ENCODE measurements around the gene CCDC74B. TPM values are rescaled to one million over a fixed set of nuclear protein-coding genes. Genes with fewer than 3 reads are reported as not detected.

The CCDC74B gene
- 5.8 to 7.4 TPM (median 6.1 TPM) in 5 replicates for total RNA-seq (2022; extraction: Qiagen RNA extraction; ENCODE audit: low read depth)

DNA sequence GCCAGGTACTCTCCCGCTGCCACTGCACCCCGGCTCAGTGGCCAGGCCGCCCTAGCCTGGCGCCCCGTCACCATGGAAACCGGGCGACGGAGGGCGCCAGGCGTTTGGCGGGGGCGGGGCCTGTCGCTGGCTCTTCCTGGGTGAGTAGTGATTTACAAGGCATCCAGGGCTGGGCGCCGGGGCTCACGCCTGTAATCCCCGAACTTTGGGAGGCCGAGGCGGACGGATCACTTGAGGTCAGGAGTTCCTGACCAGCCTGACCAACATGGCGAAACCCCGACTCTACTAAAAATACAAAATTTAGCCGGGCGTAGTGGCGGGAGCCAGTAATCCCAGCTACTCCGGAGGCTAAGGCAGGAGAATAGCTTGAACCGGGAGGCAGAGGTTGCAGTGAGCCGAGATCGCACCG is at the start of gene CCDC74B:
Gene CCDC74B, minus strand, starts transcription at position 107 of the 409 bp plus-strand sequence. CDS start 116 bp downstream, outside the sequence.

DNA sequence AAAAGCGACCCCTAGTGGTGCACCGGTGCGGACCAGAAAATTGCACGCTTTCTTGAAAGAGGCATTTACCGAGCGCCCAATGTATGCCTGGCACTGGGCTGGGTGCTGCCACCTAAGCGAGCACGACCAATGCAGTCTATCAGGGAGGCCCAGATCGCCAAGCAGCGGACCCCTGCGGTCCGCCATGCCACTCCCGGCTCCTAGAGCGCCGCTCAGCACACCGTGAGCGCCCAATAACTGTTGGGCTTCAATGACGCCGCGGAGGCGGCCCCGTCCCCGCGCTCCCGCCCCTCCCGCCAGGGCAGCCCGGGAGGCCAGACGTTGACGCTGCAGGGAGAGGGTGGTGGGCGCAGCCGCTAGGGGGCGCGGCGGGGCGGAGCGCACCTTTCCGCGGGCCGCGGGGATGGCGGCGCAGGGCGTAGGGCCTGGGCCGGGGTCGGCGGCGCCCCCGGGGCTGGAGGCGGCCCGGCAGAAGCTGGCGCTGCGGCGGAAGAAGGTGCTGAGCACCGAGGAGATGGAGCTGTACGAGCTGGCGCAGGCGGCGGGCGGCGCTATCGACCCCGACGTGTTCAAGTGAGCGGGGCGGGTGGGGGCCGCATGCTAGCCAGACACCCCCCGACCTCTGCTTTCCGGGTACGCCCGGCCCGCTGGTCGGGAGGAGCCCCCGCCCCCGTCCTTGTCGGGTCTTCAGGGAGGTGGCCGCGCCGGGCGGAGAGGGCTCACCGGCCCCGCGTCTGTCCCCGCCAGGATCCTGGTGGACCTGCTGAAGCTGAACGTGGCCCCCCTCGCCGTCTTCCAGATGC is 37.2 kb upstream of the CCDC74B start, which contains the start of gene MZT2B:
Gene MZT2B, plus strand, starts transcription at position 383 of the 803 bp plus-strand sequence. Its CDS starts 21 bp downstream, at position 404.

DNA sequence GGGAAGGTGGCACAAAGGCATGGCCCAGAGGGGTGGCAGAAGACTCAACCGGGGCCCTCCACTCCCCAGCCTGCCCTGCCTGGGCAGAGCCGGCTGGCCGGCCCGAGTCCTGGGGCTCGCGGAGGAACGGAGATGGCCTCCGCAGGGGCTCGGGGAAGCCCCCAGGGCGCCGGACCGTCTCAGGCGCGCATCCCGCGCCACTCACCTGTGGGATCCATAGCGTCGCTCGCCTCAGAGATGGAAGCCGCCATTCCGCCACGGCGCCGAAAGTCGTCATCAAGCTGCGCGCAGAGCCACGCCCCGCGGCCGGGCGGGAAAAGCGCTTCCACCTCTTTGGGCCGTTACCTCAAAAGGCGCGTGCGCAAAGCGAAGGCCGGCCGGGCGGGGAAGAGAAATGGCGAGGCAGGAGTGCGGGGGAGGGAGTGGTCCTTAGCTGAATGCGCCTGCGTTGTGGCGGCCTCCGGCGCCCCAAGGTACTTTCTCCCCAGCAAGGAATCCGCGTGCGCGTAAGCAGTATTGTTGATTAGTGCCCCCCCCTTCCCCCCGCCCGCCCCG is 36.5 kb upstream of the CCDC74B start, which contains the start of gene SMPD4:
Gene SMPD4, minus strand, starts transcription at position 278 of the 555 bp plus-strand sequence. CDS start 5,010 bp downstream, outside the sequence.

GRCh38 chr2:130129120-130129829 is 15.6 kb downstream of the CCDC74B start, which contains the start of gene POTEF:
Gene POTEF, minus strand, starts transcription at chr2:130129222. Its CDS starts 8,707 bp downstream, at chr2:130120515.

Other genes starting within 250 kb of the CCDC74B start
- not detected in 5 replicates for gene RAB6C, start 165.4 kb downstream of the CCDC74B start, total RNA-seq (2022; extraction: Qiagen RNA extraction; ENCODE audit: low read depth)
- gene POTEF, start 15.9 kb downstream of the CCDC74B start, total RNA-seq (2022; extraction: Qiagen RNA extraction; ENCODE audit: low read depth), result not detected in 5 replicates
- 60.5 to 76.6 TPM (median 73.6 TPM) in 5 replicates for gene SMPD4, start 36.5 kb upstream of the CCDC74B start, total RNA-seq (2022; extraction: Qiagen RNA extraction; ENCODE audit: low read depth)
- 295 to 433 TPM (median 412 TPM) in 5 replicates for gene MZT2B, start 37.1 kb upstream of the CCDC74B start, total RNA-seq (2022; extraction: Qiagen RNA extraction; ENCODE audit: low read depth)
- 0.29 to 0.83 TPM (median 0.62 TPM) in 5 replicates for gene TUBA3E, start 53.3 kb upstream of the CCDC74B start, total RNA-seq (2022; extraction: Qiagen RNA extraction; ENCODE audit: low read depth)
- 136 to 170 TPM (median 152 TPM) in 5 replicates for gene IMP4, start 197.8 kb upstream of the CCDC74B start, total RNA-seq (2022; extraction: Qiagen RNA extraction; ENCODE audit: low read depth)
- gene PTPN18, start 210.9 kb upstream of the CCDC74B start, total RNA-seq (2022; extraction: Qiagen RNA extraction; ENCODE audit: low read depth), result 23.9 to 29.5 TPM (median 28.1 TPM) in 5 replicates

All from A549 treated with GW870086 at 1 μM for 4 hours (cell line).